HEK293 (cell line): Measurements from ENCODE around the gene GPR84.

ENCODE experiments used
- CTCF ChIA-PET: fragments of 350-600 bp; formaldehyde crosslinking; extraction: SDS; loops from one replicate; lab custom pipeline; 2021; ENCODE audit warnings: antibody characterized with exemption; lab: Yijun Ruan, JAX
- POLR2A ChIA-PET: fragments of 300-600 bp; formaldehyde crosslinking; extraction: SDS; loops from one replicate; lab custom pipeline; 2020; ENCODE audit warnings: antibody characterized with exemption, inconsistent platforms; lab: Yijun Ruan, JAX
- H3K27ac ChIP-seq: fragments of 200-500 bp; sonication (Bioruptor generic); 2 replicates; pipeline ENCODE4 v1.5.1; 2014; ENCODE audit warnings: low read depth, low read length, control low read depth, inconsistent platforms; ENCODE audit errors: extremely low read depth
- H3K36me3 ChIP-seq, 2 experiments: fragments of 200-500 bp in 1 of 2; sonication (Bioruptor generic) in 1 of 2; 1 replicate in 1 of 2; 2 replicates in 1 of 2; pipeline ENCODE4 v1.5.1; 2014 to 2017; ENCODE audit warnings: inconsistent platforms in 2 of 2, low read length in 2 of 2; ENCODE audit not compliant: control insufficient read depth in 2 of 2, insufficient read depth in 1 of 2
- H3K4me1 ChIP-seq: fragments of 200-500 bp; sonication (Bioruptor generic); 2 replicates; pipeline ENCODE4 v1.5.1; 2014; ENCODE audit warnings: mild to moderate bottlenecking, low read length, inconsistent platforms; ENCODE audit not compliant: control insufficient read depth, insufficient read depth
- H3K4me3 ChIP-seq: 2 replicates; pipeline ENCODE4 v1.5.1; 2011; ENCODE audit warnings: low read depth, mild to moderate bottlenecking, control low read depth, low read length, moderate library complexity
- H3K9me3 ChIP-seq: fragments of 200-500 bp; sonication (Bioruptor generic); 2 replicates; pipeline ENCODE4 v1.5.1; 2014; ENCODE audit warnings: low read depth, low read length, inconsistent platforms; ENCODE audit not compliant: control insufficient read depth, insufficient read depth
- BCL11B ChIP-seq: fragments of 450-650 bp; formaldehyde crosslinking; IDR thresholded peaks from 2 replicates; pipeline ENCODE4 v1.5.1; 2016; ENCODE audit warnings: low read depth, missing biosample characterization, missing genetic modification characterization
- GLIS1 ChIP-seq: fragments of 450-650 bp; formaldehyde crosslinking; IDR thresholded peaks from 2 replicates; pipeline ENCODE4 v1.5.1; 2016; ENCODE audit warnings: missing biosample characterization, missing genetic modification characterization
- KLF10 ChIP-seq: fragments of 450-650 bp; IDR thresholded peaks from 2 replicates; pipeline ENCODE4 v1.5.1; 2018; ENCODE audit warnings: missing biosample characterization, mild to moderate bottlenecking, missing genetic modification characterization
- SALL2 ChIP-seq: fragments of 450-650 bp; formaldehyde crosslinking; IDR thresholded peaks from 2 replicates; pipeline ENCODE4 v1.5.0; 2017; ENCODE audit warnings: missing biosample characterization, mild to moderate bottlenecking, missing genetic modification characterization, borderline replicate concordance
- ZBTB17 ChIP-seq: fragments of 450-650 bp; formaldehyde crosslinking; IDR thresholded peaks from 2 replicates; pipeline ENCODE4 v1.5.1; 2016; ENCODE audit warnings: missing biosample characterization, missing genetic modification characterization
- ZBTB20 ChIP-seq: fragments of 450-650 bp; formaldehyde crosslinking; IDR thresholded peaks from 2 replicates; pipeline ENCODE4 v1.5.1; 2016; ENCODE audit warnings: missing biosample characterization, missing genetic modification characterization
- ZNF140 ChIP-seq: fragments of 450-650 bp; formaldehyde crosslinking; IDR thresholded peaks from 2 replicates; pipeline ENCODE4 v1.5.1; 2016; ENCODE audit warnings: missing biosample characterization, missing genetic modification characterization
- ZNF184 ChIP-seq: fragments of 450-650 bp; IDR thresholded peaks from 2 replicates; pipeline ENCODE4 v1.5.1; 2018; ENCODE audit warnings: missing biosample characterization, mild to moderate bottlenecking, missing genetic modification characterization
- ZNF335 ChIP-seq: fragments of 450-650 bp; formaldehyde crosslinking; conservative IDR thresholded peaks from 2 replicates; pipeline ENCODE4 v1.5.1; 2016; ENCODE audit warnings: missing biosample characterization, missing genetic modification characterization
- ZNF341 ChIP-seq: fragments of 450-650 bp; formaldehyde crosslinking; IDR thresholded peaks from 2 replicates; pipeline ENCODE4; 2016; ENCODE audit warnings: low read depth, missing biosample characterization, missing genetic modification characterization
- ZNF391 ChIP-seq: fragments of 450-650 bp; formaldehyde crosslinking; IDR thresholded peaks from 2 replicates; pipeline ENCODE4 v1.5.1; 2016; ENCODE audit warnings: low read depth, missing biosample characterization, missing genetic modification characterization, borderline replicate concordance
- ZNF426 ChIP-seq: fragments of 450-650 bp; formaldehyde crosslinking; IDR thresholded peaks from 2 replicates; pipeline ENCODE4 v1.5.1; 2017; ENCODE audit warnings: missing biosample characterization, missing genetic modification characterization, mild to moderate bottlenecking, inconsistent platforms, moderate library complexity
- ZNF501 ChIP-seq: fragments of 450-650 bp; formaldehyde crosslinking; IDR thresholded peaks from 2 replicates; pipeline ENCODE4 v1.5.1; 2016; ENCODE audit warnings: missing biosample characterization, missing genetic modification characterization
- ZNF596 ChIP-seq: fragments of 450-650 bp; IDR thresholded peaks from 2 replicates; pipeline ENCODE4 v1.5.0; 2018; ENCODE audit warnings: missing biosample characterization, mild to moderate bottlenecking, missing genetic modification characterization, moderate library complexity
- ZNF600 ChIP-seq: fragments of 450-650 bp; formaldehyde crosslinking; IDR thresholded peaks from 2 replicates; pipeline ENCODE4 v1.5.1; 2016; ENCODE audit warnings: missing biosample characterization, missing genetic modification characterization
- ZNF629 ChIP-seq: fragments of 450-650 bp; formaldehyde crosslinking; IDR thresholded peaks from 2 replicates; pipeline ENCODE4 v1.5.1; 2017; ENCODE audit warnings: missing biosample characterization, missing genetic modification characterization
- TF ChIP-seq, protein P1 (sequence below): fragments of 450-650 bp; formaldehyde crosslinking; IDR thresholded peaks from 2 replicates; pipeline ENCODE4 v1.5.1; 2017; ENCODE audit warnings: missing biosample characterization, missing genetic modification characterization
- TF ChIP-seq, protein P2 (sequence below): fragments of 450-650 bp; formaldehyde crosslinking; IDR thresholded peaks from 2 replicates; pipeline ENCODE4 v1.5.1; 2016; ENCODE audit warnings: missing biosample characterization, missing genetic modification characterization
- TF ChIP-seq, protein P3 (sequence below): sonication (generic); formaldehyde crosslinking; IDR thresholded peaks from 2 replicates; pipeline ENCODE4 v1.8.1; 2022; ENCODE audit warnings: mild to moderate bottlenecking, moderate library complexity, missing genetic modification reagents
- TF ChIP-seq, protein P4 (sequence below): fragments of 450-650 bp; formaldehyde crosslinking; IDR thresholded peaks from 2 replicates; pipeline ENCODE4 v1.5.0; 2017; ENCODE audit warnings: missing biosample characterization, missing genetic modification characterization, borderline replicate concordance

The GPR84 gene

DNA sequence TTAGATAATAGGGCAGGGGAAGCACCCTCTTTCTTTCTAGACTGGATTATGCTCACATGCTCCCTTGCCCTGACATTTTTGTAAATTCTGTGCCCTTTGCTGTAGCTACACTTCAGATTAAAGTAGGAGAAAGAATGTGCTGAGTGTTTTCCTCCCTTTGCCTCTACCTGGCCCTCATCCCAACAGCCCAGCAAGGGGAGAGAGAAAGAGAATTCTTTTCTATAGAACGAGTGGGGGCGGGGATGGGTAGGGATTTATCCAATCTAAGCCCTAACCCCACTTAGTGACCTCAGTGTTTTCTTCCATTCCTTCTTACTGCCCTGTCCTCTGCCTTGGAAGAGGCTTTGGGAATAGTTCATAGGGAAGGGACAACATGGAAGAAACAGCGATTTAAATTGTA is 13.5 kb downstream of the GPR84 start:
- H3K4me1 ChIP-seq, result peaks cover 18% of the 10 kb centered on the region
- TF ChIP-seq ZNF600, result no peak
- 0 out of 2 replicates have a peak, but pooled peaks have one; percentile 50 for TF ChIP-seq ZNF596 (tag by site-specific recombination)
- no peaks in the 10 kb centered on the region for H3K9me3 ChIP-seq
- ChIA-PET CTCF (interaction anchor here (0.6 to 3.0 kb wide), 6 partner anchors 14 to 130 kb away, joined by 3 to 14 read pairs (median 6); no protein-coding TSS in a partner anchor), POLR2A (interaction anchor here (0.9 kb wide), 1 partner anchor 8 kb away, joined by 3 read pairs; no protein-coding TSS in a partner anchor)
- H3K36me3 ChIP-seq, result peaks cover 24 to 55% of the 10 kb centered on the region in 2 experiments
- no peak overlapping the region for H3K27ac ChIP-seq
- H3K4me3 ChIP-seq, result no peak overlapping the region

DNA sequence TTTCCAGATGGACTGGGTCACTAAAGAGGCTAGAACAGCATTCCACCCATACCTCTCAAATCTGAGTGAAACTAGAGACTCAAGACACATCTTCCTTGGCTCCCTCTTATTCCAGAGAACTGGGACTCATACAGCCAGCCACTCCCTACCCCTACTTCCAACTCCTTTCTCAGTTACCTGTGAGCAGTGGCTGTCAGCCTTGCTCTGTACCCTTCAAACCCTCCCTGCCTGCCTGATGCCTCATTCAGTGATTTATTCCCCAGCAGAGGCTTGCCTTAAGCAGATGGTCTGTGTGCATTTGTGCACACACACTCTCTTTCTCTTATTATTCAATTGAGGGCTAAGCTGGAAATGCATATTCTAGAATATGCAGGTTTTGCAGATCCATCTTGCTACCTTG is 14.6 kb downstream of the GPR84 start:
- POLR2A ChIA-PET, result interaction anchor here (1.0 kb wide), 1 partner anchor 69 kb away, joined by 3 read pairs; the partner anchor contains the start of gene HNRNPA1
- CTCF ChIA-PET, result interaction anchor here (1.1 to 2.1 kb wide), 2 partner anchors 50 to 129 kb away, joined by 3 to 7 read pairs; no protein-coding TSS in a partner anchor

More for the DNA sequence above, 14.6 kb downstream of the GPR84 start:
- Histone ChIP-seq H3K9me3 (no peaks in the 10 kb centered on the region), H3K4me3 (no peak overlapping the region), H3K27ac (no peak overlapping the region; the same call in 1 of the 2 replicates), H3K36me3 (peaks cover 30 to 65% of the 10 kb centered on the region in 2 experiments), H3K4me1 (peaks cover 18% of the 10 kb centered on the region)
- TF ChIP-seq KLF10, result no peak
- no peak for TF ChIP-seq ZBTB17 (tag by site-specific recombination)
- TF ChIP-seq, protein P1, sequence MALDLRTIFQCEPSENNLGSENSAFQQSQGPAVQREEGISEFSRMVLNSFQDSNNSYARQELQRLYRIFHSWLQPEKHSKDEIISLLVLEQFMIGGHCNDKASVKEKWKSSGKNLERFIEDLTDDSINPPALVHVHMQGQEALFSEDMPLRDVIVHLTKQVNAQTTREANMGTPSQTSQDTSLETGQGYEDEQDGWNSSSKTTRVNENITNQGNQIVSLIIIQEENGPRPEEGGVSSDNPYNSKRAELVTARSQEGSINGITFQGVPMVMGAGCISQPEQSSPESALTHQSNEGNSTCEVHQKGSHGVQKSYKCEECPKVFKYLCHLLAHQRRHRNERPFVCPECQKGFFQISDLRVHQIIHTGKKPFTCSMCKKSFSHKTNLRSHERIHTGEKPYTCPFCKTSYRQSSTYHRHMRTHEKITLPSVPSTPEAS (tag by site-specific recombination), result no peak
- TF ChIP-seq GLIS1 (tag by site-specific recombination), result no peak
- no peak for TF ChIP-seq ZNF629 (tag by site-specific recombination)
- TF ChIP-seq ZNF596 (tag by site-specific recombination), result no peak
- no peak for TF ChIP-seq ZNF341 (tag by site-specific recombination)
- no peak for TF ChIP-seq ZNF391 (tag by site-specific recombination)
- TF ChIP-seq ZBTB20 (tag by site-specific recombination), result no peak
- TF ChIP-seq, protein P2, sequence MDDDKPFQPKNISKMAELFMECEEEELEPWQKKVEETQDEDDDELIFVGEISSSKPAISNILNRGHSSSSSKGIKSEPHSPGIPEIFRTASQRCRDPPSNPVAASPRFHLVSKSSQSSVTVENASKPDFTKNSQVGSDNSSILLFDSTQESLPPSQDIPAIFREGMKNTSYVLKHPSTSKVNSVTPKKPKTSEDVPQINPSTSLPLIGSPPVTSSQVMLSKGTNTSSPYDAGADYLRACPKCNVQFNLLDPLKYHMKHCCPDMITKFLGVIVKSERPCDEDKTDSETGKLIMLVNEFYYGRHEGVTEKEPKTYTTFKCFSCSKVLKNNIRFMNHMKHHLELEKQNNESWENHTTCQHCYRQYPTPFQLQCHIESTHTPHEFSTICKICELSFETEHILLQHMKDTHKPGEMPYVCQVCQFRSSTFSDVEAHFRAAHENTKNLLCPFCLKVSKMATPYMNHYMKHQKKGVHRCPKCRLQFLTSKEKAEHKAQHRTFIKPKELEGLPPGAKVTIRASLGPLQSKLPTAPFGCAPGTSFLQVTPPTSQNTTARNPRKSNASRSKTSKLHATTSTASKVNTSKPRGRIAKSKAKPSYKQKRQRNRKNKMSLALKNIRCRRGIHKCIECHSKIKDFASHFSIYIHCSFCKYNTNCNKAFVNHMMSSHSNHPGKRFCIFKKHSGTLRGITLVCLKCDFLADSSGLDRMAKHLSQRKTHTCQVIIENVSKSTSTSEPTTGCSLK (tag by site-specific recombination), result no peak
- TF ChIP-seq, protein P3, sequence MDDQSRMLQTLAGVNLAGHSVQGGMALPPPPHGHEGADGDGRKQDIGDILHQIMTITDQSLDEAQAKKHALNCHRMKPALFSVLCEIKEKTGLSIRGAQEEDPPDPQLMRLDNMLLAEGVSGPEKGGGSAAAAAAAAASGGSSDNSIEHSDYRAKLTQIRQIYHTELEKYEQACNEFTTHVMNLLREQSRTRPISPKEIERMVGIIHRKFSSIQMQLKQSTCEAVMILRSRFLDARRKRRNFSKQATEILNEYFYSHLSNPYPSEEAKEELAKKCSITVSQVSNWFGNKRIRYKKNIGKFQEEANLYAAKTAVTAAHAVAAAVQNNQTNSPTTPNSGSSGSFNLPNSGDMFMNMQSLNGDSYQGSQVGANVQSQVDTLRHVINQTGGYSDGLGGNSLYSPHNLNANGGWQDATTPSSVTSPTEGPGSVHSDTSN (CRISPR knock-in tag), result no peak
- no peak for TF ChIP-seq ZNF426 (tag by site-specific recombination)
- no peak for TF ChIP-seq BCL11B (tag by site-specific recombination)
- no peak for TF ChIP-seq ZNF140 (tag by site-specific recombination)
- no peak for TF ChIP-seq ZNF335 (tag by site-specific recombination)
- no peak for TF ChIP-seq SALL2 (tag by site-specific recombination)
- TF ChIP-seq ZNF501 (tag by site-specific recombination), result no peak
- TF ChIP-seq, protein P4, sequence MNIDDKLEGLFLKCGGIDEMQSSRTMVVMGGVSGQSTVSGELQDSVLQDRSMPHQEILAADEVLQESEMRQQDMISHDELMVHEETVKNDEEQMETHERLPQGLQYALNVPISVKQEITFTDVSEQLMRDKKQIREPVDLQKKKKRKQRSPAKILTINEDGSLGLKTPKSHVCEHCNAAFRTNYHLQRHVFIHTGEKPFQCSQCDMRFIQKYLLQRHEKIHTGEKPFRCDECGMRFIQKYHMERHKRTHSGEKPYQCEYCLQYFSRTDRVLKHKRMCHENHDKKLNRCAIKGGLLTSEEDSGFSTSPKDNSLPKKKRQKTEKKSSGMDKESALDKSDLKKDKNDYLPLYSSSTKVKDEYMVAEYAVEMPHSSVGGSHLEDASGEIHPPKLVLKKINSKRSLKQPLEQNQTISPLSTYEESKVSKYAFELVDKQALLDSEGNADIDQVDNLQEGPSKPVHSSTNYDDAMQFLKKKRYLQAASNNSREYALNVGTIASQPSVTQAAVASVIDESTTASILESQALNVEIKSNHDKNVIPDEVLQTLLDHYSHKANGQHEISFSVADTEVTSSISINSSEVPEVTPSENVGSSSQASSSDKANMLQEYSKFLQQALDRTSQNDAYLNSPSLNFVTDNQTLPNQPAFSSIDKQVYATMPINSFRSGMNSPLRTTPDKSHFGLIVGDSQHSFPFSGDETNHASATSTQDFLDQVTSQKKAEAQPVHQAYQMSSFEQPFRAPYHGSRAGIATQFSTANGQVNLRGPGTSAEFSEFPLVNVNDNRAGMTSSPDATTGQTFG (tag by site-specific recombination), result no peak
- TF ChIP-seq ZNF184 (tag by site-specific recombination), result no peak
